Right lobe of liver (tissue), 4 donors: ENCODE results near the gene HS1BP3.

Source experiments
- POLR2A ChIP-seq: fragments of 450-650 bp; IDR thresholded peaks from one replicate; pipeline ENCODE4 v1.6.1; 2017; ENCODE audit warnings: antibody characterized with exemption, mild to moderate bottlenecking
- TF ChIP-seq, protein P1 (sequence below), 4 donors: fragments of 200-600 bp in 3 of 4; fragments of 450-650 bp in 1 of 4; IDR thresholded peaks; one replicate each; pipeline versions ENCODE4 v1.5.1 to v1.8.0; 2016 to 2022; ENCODE audit warnings: antibody characterized with exemption in 4 of 4, mild to moderate bottlenecking in 2 of 4
- donor health status: DM: no; HTN: no; CAD: no.
- donor health status: DM: no; HTN: no; CAD: no.
- donor health status: DM: no; HTN: yes; CAD: no.

DNA sequence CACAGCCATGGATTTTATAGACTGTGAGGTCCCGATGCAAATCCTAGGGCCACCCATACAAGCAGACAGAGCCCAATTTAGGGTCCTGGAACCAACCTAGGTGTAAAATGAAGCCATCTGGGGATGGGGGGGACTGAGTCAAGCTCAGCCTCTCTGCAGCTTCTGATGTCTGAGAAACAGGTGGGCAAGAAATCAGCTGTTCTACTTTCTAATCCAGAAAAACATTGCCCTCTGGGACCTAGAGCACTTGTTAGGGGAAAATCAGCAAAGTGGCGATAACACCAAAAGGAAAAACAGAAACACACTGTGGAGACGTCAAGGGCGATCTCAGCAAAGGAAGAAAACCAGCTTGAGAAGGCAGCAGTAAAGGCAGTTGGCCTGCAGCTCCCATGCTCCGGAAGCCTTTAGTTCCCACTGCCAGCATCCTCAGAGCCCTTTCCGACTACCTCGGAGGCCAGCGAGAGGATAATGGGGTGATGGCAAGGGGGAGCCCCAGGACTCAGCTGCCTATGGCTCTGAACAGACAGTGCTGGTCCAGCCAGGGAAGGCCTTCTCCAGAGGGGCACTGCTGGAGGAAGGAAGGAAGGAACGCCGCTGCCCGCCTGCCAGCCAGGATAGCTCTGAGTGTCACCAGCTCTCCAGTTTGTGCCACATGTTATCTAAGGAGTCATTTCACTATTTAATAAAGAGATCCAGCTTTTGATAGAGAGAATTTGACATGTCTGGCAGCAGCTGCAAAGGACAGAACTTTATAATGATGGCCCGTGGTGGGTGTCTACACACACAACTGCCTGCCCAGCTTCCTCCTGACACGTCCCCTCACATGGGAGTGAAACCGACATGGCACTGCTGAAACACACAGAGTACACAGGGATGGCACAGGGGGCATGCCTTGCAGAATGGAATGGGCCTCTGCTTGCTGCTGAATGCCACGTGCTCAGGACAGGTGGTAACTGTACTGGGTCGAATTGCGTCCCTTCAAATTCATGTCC is 37.7 kb downstream of the HS1BP3 start:
- TF ChIP-seq, protein P1, sequence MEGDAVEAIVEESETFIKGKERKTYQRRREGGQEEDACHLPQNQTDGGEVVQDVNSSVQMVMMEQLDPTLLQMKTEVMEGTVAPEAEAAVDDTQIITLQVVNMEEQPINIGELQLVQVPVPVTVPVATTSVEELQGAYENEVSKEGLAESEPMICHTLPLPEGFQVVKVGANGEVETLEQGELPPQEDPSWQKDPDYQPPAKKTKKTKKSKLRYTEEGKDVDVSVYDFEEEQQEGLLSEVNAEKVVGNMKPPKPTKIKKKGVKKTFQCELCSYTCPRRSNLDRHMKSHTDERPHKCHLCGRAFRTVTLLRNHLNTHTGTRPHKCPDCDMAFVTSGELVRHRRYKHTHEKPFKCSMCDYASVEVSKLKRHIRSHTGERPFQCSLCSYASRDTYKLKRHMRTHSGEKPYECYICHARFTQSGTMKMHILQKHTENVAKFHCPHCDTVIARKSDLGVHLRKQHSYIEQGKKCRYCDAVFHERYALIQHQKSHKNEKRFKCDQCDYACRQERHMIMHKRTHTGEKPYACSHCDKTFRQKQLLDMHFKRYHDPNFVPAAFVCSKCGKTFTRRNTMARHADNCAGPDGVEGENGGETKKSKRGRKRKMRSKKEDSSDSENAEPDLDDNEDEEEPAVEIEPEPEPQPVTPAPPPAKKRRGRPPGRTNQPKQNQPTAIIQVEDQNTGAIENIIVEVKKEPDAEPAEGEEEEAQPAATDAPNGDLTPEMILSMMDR (IDR thresholded peaks at IDR 0.05) = no peak
- no peak for TF ChIP-seq POLR2A
